Activated CD4-positive, alpha-beta T cell treated with anti-CD3 and anti-CD28 coated beads for 24 hours (primary cell): ENCODE data around the gene TTC7B.
"Not testable (repeated sequence)": the region's sequence is repeated elsewhere in the genome, so short reads cannot be mapped to it uniquely, and the experiment has no call there.

ENCODE experiments used
- DNase-seq, 2 donors: peaks; one replicate each; pipeline ENCODE4 v3.0.0-alpha.2; 2020; ENCODE audit warnings: low read depth in 2 of 2

The TTC7B gene, protein sequence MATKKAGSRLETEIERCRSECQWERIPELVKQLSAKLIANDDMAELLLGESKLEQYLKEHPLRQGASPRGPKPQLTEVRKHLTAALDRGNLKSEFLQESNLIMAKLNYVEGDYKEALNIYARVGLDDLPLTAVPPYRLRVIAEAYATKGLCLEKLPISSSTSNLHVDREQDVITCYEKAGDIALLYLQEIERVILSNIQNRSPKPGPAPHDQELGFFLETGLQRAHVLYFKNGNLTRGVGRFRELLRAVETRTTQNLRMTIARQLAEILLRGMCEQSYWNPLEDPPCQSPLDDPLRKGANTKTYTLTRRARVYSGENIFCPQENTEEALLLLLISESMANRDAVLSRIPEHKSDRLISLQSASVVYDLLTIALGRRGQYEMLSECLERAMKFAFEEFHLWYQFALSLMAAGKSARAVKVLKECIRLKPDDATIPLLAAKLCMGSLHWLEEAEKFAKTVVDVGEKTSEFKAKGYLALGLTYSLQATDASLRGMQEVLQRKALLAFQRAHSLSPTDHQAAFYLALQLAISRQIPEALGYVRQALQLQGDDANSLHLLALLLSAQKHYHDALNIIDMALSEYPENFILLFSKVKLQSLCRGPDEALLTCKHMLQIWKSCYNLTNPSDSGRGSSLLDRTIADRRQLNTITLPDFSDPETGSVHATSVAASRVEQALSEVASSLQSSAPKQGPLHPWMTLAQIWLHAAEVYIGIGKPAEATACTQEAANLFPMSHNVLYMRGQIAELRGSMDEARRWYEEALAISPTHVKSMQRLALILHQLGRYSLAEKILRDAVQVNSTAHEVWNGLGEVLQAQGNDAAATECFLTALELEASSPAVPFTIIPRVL

DNA sequence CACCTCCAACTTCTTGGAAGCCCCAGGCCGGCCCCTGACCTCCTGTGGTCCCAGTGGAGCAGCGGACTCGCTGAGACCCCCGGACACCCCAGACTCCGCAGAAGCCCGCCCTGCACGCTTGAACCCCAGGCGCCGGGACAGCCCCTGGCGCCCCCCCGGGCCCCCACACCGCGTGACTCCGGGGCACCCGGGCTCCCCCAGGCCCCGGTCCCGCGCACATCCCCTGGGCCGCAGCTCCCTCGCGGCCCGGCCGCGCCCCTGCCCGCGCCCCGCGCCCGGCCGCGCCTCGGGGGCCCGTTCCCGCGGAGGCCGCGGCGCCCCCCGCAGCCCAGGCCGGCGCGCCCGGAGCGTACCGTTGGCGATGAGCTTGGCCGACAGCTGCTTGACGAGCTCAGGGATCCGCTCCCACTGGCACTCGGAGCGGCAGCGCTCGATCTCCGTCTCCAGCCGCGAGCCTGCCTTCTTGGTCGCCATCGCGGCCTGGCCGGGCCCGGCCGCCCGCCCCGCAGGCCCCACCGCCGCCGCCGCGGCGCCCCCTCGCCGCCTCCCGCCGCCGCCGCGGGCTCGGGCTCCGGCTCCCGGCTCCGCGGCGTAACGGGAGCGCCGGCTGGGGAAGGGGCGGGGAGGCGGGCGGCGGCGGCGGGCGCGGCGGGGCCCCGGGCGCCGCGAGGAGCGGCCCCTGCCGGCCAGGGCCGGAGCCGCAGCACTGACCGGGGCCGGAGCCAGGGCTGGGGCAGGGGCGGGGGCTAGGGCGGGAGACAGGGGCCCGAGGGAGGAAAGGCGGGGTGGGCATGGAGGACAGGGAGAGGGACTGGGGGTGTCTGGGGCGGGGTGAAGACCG lies at the start of gene TTC7B:
Gene TTC7B (minus strand): TSS at position 609 of the 841 bp plus-strand sequence. CDS start 135 bp downstream, at position 474.
- DNase-seq: peak in 1 of 2 donors; percentile 9

DNA sequence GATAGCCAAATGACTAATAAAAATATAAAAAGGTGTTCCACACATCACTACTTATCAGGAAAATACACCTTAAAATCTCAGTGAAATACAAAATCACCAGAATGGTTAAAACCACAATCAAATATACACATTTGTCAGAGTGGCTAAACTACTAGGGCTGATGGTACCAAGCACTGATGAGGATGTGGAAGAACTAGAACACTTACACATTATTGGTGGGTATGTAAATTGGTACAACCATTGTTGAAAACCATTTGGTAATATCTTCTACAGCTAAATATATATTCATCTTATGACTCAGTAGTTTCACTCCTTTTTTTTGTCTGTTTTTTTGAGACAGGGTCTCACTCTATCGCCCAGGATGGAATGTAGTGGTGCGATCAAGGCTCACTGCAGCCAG lies 48.5 kb upstream of the TTC7B start:
- no peak for DNase-seq

DNA sequence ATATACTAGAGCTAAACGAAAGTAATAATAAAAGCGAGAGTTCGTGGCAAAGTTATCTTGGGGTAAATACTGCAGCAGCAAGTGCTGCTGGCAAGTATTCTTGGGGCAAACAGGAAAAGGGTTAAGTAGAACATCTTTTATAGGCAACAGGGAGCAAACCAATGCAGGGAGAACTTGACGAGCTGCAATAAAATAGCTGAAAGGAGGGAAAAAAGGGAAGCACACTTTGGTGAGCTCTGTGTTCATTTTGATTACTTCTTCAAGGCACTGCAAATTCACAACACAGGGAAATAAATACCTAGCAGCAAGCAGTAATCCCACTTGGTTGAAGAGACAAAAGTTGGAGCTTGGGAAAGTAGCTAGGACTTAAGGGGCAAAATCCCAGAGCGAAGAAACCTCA lies 42.3 kb upstream of the TTC7B start:
- no peak for DNase-seq

DNA sequence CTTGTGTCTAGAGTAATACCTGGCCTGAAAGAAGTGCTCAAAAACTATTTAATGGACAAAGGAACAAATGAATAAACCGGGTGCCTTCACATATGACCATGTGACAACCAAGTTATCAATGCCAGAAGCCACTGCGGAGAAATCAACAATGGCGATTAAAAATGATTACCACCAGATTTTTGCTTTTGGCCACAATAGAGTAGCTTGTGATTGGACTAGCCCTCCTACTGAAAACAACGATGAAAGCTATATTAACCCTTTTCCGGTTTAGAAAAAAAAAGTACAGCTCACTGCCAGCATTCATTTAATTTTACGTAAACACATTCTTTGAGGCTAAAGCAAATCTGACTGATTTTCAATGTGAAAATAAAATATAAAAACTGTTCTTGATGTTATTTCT lies 41.6 kb upstream of the TTC7B start:
- no peak for DNase-seq

DNA sequence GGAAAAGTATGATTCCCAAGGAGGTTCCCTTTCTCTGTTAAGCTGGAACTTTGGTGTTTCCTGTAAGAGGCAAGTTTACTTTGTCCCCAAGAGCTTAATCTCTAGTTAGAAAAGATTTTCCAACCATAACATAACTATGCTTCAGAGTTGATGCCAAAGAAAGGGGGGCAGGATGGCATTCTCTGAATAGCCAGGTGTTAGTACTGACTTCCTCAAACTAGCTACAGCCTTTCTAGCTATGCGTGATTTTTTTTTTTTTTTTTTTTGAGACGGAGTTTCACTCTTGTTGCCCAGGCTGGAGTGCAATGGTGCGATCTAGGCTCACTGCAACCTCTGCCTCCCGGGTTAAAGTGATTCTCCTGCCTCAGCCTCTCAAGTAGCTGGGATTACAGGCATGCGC lies 39.9 kb upstream of the TTC7B start:
- not testable (repeated sequence) for DNase-seq

DNA sequence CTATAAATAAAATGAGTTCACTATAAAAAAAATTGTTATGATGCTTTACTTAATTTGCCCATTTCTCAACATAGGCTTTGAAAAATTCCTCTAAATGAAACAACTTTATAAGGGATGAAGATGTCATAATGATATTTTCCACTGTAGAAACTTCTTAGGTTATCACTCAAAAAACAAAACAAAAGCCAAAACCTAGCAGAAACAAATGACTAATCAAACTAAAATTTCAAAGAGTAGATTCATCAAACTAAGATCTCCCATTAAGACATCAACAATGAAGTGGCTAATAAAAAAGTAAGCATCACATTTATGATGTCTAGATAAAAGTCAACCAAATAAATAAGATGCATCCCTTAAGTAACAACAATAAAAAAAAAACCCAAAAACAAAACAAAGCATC lies 36.9 kb upstream of the TTC7B start:
- DNase-seq: no peak

DNA sequence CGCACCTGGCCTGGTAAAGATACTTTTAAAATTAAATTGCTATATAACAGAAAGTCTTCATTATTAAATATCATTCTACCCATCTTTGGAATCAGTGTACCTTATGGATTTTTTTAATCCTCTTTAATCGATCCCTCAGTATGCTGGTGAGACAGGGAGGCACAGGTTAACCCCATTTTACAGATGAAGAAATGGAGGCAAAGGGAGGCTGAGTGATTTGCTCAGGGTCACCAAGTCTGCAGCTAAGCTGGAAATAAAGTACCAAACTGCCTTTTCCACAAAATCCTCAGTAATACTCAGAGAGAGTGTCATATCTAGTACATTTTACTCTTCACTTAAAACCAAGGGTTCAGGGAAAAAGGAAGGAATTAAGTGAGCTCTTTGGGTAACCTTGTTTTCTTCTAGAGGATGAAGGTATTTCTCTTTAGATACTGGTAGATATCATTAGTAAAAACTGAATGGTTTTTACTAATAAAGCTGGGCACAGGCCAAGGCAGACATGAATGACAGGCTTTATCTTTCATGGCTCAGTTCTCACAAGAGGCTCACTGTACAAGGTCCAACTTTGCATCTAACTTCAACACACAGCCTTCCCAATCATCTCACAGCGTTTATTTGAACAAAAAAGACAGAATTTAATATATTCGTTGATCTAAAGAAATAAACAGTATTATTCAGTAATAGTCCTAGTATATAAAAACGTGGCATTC lies 35.3 kb upstream of the TTC7B start:
- DNase-seq: no peak

DNA sequence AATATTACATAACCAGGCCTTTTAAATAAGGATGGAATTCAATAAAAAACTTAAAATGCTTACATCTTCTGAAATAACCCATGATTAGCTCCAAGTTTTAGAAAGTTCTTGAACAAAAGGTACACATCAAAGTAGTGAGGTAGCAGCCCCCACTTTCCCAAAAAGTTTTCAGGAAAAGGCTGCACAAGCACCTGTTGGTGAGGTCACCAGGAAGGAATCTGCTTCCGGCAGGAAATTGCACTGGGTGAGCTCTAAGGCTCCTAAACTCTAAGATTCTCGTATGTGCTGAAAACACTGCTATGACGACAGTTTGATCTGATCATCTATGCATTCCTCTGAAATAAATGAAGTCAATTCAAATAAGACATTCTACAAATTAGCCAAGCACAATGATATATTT lies 34.3 kb upstream of the TTC7B start:
- no peak for DNase-seq

DNA sequence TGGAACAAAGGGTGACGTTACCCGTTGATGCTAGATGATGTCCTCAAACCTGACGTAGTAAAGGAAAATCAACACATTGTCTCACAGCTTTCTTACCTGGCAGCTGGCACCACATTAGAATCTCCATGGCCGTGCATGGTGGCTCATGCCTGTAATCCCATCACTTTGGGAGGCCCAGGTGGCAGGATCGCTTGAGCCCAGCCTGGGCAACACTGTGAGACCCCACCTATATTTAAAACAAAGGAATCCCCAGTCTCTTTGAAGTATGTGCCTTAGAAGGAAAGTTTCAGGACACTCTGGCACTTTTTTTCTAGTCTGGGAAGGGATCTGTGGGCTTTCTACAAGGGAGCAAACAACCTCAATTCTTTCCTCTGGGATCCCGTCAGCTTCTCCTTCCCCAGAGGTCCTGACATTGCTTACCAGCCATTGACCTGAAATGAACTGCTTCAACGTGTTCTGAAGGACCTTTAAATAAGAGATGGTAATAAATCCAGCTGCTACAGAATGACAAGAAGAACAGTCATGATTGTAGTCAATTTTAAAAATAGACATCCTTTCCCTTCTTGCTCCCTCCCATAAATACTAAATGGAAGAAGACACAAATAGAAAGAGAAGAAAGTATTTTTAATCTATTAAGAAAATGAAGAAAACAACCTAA lies 33.7 kb upstream of the TTC7B start:
- no peak for DNase-seq

DNA sequence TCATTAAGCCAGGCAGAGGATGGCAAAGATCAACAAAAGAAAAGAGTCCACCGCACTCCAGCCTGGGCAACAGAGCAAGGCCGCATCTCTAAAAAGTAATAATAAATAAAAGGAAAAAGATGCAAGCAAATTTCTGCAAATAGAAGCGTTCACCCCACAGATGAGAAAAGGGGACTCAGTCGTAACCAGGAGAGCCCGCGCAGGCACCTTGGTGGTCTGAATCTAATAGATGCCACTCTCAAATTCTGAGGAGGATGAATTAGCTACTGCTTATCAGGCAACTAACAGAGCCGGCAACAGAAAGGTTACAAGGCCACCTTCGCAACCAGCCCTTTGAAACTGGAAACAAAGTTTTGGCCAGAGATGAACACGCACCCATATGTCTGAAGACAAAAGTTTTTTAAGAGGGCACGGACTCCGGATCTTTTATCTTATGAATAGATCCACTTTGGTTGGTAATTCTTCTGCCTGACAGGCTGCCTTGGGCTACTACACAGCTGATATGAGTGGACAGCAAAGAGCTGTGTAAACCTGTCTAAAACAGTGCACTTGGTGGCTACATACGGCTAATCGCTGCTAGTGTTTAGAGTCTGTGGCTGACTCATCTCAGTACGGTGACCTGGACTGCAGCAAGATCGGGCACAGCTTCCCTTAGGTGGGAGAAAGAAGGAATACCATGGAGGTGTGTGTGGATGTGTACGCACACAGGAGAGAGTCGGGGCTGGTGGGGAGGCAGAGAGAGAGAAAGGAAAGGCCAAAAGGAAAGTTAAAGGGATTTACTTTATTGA lies 32.9 kb upstream of the TTC7B start:
- no peak for DNase-seq

DNA sequence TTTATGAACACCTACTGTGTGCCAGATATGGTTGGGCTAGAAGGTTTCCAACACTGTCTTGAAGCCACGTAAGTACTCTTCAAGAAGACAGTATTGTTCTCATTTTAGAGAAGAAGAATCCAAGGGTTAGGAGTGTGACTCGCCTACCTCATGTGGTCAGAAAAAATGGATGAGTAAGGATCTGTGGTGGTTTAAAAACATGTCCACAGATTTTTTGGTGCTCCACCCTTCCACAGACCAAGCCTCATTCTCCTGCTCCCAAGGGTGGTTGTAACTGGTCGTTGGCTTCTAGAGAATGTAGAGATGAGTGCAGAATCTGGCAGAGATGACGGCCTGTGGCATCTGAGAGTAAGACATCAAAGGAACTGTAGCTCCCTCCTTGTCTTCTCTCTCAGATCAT lies 30.3 kb upstream of the TTC7B start:
- DNase-seq: no peak

DNA sequence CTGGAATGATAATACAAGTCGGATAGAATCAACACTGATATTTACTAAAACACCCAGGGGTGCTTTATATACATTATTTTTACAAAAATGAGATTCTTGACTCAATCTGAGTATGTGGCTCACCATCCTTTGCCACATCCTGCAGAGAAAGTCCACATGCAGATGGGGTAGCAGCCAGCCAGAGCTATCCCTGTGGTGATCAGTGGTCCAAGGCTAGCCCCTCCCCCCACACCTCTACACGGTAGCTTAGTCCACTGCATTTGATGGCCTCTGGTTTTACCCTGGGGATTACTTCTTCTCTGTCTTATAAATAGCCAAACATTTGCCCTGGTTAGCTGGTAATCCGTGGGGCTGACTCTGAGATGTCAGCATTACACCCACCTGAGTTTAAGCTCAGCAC lies 28.1 kb upstream of the TTC7B start:
- no peak for DNase-seq

DNA sequence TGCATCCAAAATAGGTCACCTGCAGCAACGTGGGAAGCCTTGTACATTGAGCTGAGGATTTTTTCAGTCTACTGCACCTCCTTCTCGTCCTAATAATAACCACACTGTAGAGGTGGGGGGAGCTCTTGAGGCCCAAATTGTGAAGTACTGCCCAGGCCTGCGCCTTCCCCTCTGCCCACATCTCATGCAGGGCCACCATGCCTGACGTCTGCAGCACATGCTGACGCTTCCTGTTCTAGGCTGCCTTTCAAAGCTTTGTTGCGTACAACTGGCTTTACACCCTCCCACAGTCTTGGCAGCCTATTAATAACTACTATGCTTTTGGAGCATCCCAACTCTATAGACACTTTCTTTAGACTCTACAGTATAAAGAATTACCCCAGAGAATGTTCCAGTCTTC lies 26.5 kb upstream of the TTC7B start:
- no peak for DNase-seq

DNA sequence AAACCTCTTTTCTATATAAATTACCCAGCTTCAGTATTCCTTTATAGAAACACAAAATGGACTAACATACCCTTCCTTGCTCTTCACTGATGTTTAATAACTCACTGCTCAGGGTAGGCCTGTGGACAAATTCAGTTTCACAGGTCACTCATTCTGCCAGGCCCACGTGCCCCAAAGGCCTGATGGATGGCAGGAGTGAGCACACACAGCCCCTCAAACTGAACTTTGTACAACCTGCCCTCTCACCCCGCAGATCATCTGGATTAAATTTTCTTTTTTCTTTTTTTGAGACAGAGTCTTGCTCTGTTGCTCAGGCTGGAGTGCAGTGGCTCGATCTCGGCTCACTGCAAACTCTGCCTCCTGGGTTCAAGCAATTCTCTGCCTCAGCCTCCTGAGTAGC lies 24.4 kb upstream of the TTC7B start:
- not testable (repeated sequence) for DNase-seq

DNA sequence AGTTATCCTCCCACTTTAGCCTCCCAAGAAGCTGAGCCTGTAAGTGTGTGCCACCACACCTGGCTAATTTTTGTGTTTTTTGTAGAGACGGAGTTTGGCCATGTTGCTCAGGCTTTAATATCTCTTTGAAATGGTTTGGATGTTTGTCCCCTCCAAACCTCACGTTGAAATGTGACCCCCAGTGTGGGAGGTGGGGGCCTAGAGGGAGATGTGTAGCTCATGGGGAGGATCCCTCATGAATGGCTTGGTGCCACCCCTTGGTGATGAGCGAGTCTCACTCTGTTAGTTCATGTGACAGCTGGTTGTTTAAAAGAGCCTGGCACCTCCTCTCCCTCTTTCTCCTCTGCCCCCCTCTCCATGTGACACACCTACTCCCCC lies 23.6 kb upstream of the TTC7B start:
- no peak for DNase-seq

DNA sequence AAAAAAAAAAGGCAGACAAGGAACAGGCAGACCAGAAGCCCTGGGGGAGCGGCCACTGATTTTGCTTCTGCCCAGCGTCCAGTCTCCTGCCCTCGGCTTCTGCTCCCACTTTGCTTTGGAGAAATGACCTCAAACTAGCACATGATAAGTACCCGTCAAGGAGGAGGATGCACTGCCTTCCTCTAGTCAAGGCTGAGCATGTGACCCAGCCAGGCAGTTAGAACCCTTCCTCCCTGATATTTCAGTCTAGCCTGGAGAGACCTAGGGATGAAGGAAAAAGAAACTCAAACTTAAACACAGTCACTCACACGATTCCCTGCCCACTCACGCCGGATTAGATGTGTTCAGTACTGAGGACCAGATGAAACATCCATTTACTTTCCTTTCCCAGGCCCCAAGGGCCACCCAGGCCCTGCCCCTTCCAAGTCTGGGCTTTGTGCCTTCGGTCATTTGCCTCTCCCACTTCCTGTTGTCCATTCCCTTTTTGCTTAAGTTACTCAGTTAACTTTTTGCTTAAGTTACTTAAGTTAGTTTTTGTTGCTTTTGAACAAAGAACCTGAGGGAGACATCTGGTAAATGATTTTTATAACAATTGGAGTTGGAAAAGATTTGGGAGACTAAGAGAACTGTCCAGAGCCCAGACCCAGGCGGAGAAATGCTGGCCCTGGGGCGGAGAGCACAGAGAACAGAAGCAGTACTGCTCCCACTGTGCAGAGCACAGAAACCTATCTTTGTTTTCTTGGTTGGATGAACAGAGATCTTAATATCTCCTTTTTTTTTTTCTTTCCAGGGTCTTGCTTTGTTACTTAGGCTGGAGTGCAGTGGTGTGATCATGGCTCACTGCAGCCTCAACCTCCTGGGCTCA lies 23.0 kb upstream of the TTC7B start:
- no peak for DNase-seq

DNA sequence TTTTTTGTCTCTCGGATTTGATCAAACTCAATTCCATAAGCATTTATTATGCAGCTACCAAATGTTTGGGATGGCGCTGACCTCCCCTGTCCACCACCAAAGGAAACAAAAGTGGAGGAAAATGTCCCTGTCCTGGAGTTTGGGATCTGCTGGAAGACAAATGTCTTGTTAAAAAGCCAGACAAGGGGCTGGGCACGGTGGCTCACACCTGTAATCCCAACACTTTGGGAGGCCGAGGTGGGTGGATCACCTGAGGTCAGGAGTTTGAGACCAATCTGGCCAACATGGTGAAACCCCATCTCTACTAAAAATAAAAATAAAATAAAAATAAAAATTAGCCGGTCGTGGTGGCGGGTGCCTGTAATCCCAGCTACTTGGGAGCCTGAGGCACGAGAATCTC lies 22.3 kb upstream of the TTC7B start:
- DNase-seq: not testable (repeated sequence)

DNA sequence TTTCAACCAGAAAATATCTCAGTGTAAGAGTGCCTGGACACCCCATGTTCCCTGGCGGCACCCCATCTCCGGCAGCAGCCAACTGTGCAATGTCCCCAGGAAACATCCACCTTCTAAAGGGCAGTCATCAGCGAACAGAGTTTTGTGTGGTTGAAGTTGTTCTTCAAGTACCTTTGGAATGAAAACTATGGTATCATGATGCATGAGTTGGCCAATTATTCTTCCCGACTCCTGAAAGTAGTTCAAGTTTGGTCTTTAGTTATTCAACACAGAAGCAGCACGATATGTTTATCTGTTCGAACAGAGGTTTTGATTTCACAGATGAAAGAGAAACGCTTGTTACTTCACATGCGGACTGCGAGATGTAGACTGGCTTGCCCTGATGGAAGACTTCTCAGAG lies 21.1 kb upstream of the TTC7B start:
- DNase-seq: no peak

DNA sequence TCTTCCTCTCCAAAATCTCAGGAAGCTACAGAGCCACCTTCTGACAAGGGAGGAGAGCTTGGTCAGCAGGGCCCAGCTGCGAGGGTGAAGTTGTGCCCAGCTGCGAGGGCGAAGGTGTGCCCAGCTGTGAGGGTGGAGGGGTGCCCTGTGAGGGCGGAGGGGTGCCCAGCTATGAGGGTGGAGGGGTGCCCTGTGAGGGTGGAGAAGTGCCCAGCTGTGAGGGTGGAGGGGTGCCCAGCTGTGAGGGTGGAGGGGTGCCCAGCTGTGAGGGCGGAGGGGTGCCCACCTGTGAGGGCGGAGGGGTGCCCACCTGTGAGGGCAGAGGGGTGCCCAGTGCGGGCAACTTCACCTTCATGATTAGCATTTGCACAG lies 20.4 kb upstream of the TTC7B start:
- DNase-seq: no peak
